GM12878 (cell line): ENCODE data around the gene TSC22D3. TPM values are rescaled to one million over a fixed set of nuclear protein-coding genes. Genes with fewer than 3 reads are reported as not detected.
A peak's percentile ranks its signal among the peaks of the same experiment; 100 is the strongest.

Experiments
- ATF7 ChIP-seq: fragments of 450-650 bp; IDR thresholded peaks from 2 replicates; pipeline ENCODE4 v1.6.1; 2016; ENCODE audit warnings: low read depth, mild to moderate bottlenecking
- BACH1 ChIP-seq: fragments of 450-650 bp; IDR thresholded peaks from 2 replicates; pipeline ENCODE4 v1.6.1; 2017; ENCODE audit warnings: mild to moderate bottlenecking, borderline replicate concordance
- CHD2 ChIP-seq: IDR thresholded peaks from 2 replicates; pipeline ENCODE4 v1.6.1; 2011; ENCODE audit warnings: low read depth, low read length, improper control_type of control experiment, borderline replicate concordance
- E4F1 ChIP-seq: fragments of 450-650 bp; IDR thresholded peaks from 2 replicates; pipeline ENCODE4 v1.6.1; 2018; ENCODE audit warnings: borderline replicate concordance, mild to moderate bottlenecking; ENCODE audit not compliant: partially characterized antibody
- GATAD2B ChIP-seq: fragments of 450-650 bp; conservative IDR thresholded peaks from 2 replicates; pipeline ENCODE4 v1.6.1; 2017; ENCODE audit warnings: low read depth, mild to moderate bottlenecking, moderate library complexity
- KDM1A ChIP-seq: fragments of 200-600 bp; sonication (generic); IDR thresholded peaks from 2 replicates; pipeline ENCODE4 v1.6.1; 2016; ENCODE audit warnings: borderline replicate concordance
- MTA3 ChIP-seq: IDR thresholded peaks from 2 replicates; pipeline ENCODE4 v1.6.1; 2012; ENCODE audit warnings: low read length, inconsistent platforms, borderline replicate concordance
- POU2F2 ChIP-seq: IDR thresholded peaks from 3 replicates; pipeline ENCODE4 v1.6.1; 2011; ENCODE audit warnings: low read depth, mild to moderate bottlenecking, low read length, borderline replicate concordance
- RAD21 ChIP-seq: IDR thresholded peaks from 2 replicates; pipeline ENCODE4 v1.6.1; 2011; ENCODE audit warnings: mild to moderate bottlenecking, low read depth, low read length, moderate library complexity; ENCODE audit not compliant: insufficient read depth
- RELA ChIP-seq: fragments of 450-650 bp; IDR thresholded peaks from 2 replicates; pipeline ENCODE4 v1.8.0; 2014; ENCODE audit warnings: borderline replicate concordance; ENCODE audit not compliant: partially characterized antibody
- REST ChIP-seq: IDR thresholded peaks from 2 replicates; pipeline ENCODE4 v1.6.1; 2012; ENCODE audit warnings: mild to moderate bottlenecking, low read depth, low read length
- SPI1 ChIP-seq: IDR thresholded peaks from 2 replicates; pipeline ENCODE4 v1.6.1; 2011; ENCODE audit warnings: low read depth, mild to moderate bottlenecking, low read length, moderate library complexity, borderline replicate concordance; ENCODE audit not compliant: insufficient read depth
- STAT3 ChIP-seq: IDR thresholded peaks from 2 replicates; pipeline ENCODE4 v1.6.1; 2011; ENCODE audit warnings: low read depth, low read length, improper control_type of control experiment
- TBL1XR1 ChIP-seq: IDR thresholded peaks from 2 replicates; pipeline ENCODE4 v1.6.1; 2012; ENCODE audit warnings: low read depth, low read length, improper control_type of control experiment
- ZBTB40 ChIP-seq: fragments of 450-650 bp; IDR thresholded peaks from 2 replicates; pipeline ENCODE4 v1.6.1; 2016; ENCODE audit warnings: mild to moderate bottlenecking, moderate library complexity, borderline replicate concordance
- polyA plus RNA-seq, 11 experiments: library from polyadenylated mRNA; depleted of rRNA in 4 of 11; unstranded in 6 of 11; stranded (reverse) in 5 of 11; fragments of >200 nt; fragmentation: Nextera tagmentation in 4 of 11; fragmentation: Illumina TruSeq in 1 of 11; extraction: Ambion mirVana in 4 of 11; extraction: Trizol in 1 of 11; gene quantifications; 1 replicate in 1 of 11; 2 replicates in 10 of 11; pipeline versions ENCODE4 v1.2.1 to v1.2.3, GENCODE V29; 2011 to 2016; ENCODE audit warnings: inconsistent platforms in 2 of 11, missing spikeins in 2 of 11, low read depth in 1 of 11
- total RNA-seq, 4 experiments: library from RNA; depleted of rRNA in 3 of 4; stranded (reverse); fragments of >200 nt in 3 of 4; fragmentation: Illumina TruSeq in 1 of 4; extraction: Trizol in 1 of 4; gene quantifications; 2 replicates each; pipeline versions ENCODE4 v1.2.1 to v1.2.3, GENCODE V29; 2013 to 2021
- TF ChIP-seq, protein P1 (sequence below): fragments of 450-650 bp; IDR thresholded peaks from 2 replicates; pipeline ENCODE4 v1.6.1; 2016; ENCODE audit warnings: mild to moderate bottlenecking

Gene TSC22D3
- total and polyA plus RNA-seq, 10 of the 15 experiments (the other 5 are each of a cell fraction or from before 2014, with no cell fraction given): 4.6 to 122 (median 16.1) TPM

DNA sequence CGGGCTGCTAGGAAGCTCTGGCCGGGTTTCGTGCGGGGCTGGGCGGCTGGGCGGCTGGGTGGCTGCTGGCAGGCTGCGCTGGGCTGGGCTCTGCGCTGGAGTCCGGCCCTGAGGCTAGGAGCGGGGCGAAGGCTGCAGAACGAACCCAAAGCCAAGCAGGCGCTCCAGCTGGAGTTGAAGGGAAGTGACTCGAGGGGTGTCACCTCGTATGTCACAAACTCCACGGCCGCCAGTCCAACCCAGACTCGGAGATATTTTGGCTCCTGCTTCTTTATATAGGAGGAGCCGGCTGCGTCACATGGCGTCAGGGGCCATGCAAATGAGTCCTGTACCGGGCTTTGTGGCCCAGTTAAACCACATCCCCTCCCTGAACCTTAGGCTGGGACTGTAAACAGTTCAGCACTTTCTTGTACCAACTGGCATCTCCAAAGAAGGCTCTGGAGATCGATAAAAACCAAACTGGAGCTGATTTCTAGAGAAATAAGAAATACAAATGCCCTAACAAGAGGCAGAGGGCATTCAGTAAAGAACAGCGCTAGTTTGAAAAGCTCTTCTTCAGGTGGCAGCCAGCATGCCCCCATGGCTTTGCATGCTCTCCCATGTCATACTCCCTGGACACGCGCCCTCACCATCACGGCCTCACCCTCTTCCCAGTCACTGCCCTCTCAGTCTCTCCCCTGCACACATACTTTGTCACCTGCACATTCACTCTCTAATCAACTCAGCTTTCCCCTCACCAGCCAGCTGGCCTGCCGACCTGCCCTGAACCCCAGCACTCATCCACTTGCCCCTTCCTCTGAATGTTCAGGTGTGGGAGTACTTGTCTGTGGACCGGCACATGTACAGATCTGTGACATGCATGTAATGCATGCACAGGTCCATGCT is 58.5 kb downstream of the TSC22D3 start (continued):
- peak; percentile 99 for TF ChIP-seq POU2F2
- no peak for TF ChIP-seq RAD21
- peak; percentile 57; the same call in 1 of the 2 replicates for TF ChIP-seq SPI1
- TF ChIP-seq STAT3: no peak; the same call in 1 of the 2 replicates
- no peak for TF ChIP-seq MTA3
- TF ChIP-seq, protein P1, sequence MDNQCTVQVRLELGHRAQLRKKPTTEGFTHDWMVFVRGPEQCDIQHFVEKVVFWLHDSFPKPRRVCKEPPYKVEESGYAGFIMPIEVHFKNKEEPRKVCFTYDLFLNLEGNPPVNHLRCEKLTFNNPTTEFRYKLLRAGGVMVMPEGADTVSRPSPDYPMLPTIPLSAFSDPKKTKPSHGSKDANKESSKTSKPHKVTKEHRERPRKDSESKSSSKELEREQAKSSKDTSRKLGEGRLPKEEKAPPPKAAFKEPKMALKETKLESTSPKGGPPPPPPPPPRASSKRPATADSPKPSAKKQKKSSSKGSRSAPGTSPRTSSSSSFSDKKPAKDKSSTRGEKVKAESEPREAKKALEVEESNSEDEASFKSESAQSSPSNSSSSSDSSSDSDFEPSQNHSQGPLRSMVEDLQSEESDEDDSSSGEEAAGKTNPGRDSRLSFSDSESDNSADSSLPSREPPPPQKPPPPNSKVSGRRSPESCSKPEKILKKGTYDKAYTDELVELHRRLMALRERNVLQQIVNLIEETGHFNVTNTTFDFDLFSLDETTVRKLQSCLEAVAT: peak; percentile 91
- TF ChIP-seq ATF7: peak; percentile 52; the same call in 1 of the 2 replicates
- no peak for TF ChIP-seq E4F1
- TF ChIP-seq KDM1A: no peak
- 0 out of 2 replicates have a peak, but pooled peaks have one; percentile 23 for TF ChIP-seq REST
- TF ChIP-seq TBL1XR1: peak; percentile 77; the same call in 1 of the 2 replicates
- peak; percentile 64 for TF ChIP-seq BACH1
- TF ChIP-seq GATAD2B: 0 out of 2 replicates have a peak, but pooled peaks have one; percentile 40
- peak; percentile 64 for TF ChIP-seq RELA
- TF ChIP-seq CHD2: peak; percentile 67; the same call in 1 of the 2 replicates
- no peak for TF ChIP-seq ZBTB40
